DMS 273 treated with DMSO at 0.1 percent for 48 hours (cell line): ENCODE data around the gene KTN1.

ENCODE experiments used
- DNase-seq: peaks from one replicate; lab custom pipeline; 2025; lab: John Stamatoyannopoulos, UW

KTN1 gene, protein sequence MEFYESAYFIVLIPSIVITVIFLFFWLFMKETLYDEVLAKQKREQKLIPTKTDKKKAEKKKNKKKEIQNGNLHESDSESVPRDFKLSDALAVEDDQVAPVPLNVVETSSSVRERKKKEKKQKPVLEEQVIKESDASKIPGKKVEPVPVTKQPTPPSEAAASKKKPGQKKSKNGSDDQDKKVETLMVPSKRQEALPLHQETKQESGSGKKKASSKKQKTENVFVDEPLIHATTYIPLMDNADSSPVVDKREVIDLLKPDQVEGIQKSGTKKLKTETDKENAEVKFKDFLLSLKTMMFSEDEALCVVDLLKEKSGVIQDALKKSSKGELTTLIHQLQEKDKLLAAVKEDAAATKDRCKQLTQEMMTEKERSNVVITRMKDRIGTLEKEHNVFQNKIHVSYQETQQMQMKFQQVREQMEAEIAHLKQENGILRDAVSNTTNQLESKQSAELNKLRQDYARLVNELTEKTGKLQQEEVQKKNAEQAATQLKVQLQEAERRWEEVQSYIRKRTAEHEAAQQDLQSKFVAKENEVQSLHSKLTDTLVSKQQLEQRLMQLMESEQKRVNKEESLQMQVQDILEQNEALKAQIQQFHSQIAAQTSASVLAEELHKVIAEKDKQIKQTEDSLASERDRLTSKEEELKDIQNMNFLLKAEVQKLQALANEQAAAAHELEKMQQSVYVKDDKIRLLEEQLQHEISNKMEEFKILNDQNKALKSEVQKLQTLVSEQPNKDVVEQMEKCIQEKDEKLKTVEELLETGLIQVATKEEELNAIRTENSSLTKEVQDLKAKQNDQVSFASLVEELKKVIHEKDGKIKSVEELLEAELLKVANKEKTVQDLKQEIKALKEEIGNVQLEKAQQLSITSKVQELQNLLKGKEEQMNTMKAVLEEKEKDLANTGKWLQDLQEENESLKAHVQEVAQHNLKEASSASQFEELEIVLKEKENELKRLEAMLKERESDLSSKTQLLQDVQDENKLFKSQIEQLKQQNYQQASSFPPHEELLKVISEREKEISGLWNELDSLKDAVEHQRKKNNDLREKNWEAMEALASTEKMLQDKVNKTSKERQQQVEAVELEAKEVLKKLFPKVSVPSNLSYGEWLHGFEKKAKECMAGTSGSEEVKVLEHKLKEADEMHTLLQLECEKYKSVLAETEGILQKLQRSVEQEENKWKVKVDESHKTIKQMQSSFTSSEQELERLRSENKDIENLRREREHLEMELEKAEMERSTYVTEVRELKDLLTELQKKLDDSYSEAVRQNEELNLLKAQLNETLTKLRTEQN (N-terminal part only)

GRCh38 chr14:55579724-55580469, at the start of gene KTN1:
TSS of gene KTN1 (plus strand) at chr14:55580207. CDS start at chr14:55612049, 31,842 bp downstream.
- peak; percentile 25 for DNase-seq

DNA sequence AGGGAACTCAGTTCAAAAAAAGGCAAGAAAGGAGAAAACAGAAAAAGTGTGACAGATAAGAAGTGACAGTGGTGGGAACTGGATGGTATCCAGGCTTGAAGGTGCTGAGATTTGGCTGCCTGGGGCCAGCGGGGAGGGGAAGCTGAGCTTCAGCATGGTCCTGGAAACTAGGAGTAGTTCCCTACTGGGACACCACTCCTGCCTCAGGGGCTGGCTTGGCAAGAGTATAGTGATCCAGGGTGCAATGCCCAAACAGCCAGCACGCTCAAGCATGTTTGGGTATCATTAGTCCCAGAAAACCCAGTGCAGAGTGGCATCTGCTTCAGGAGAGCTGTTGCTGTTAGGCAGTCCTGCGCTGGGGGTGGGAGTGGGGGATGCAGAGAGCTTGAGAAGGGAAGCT, 49.5 kb upstream of the KTN1 start:
- DNase-seq: no peak

GRCh38 chr14:55532645-55533344, 47.2 kb upstream of the KTN1 start:
- DNase-seq: peak; percentile 41

DNA sequence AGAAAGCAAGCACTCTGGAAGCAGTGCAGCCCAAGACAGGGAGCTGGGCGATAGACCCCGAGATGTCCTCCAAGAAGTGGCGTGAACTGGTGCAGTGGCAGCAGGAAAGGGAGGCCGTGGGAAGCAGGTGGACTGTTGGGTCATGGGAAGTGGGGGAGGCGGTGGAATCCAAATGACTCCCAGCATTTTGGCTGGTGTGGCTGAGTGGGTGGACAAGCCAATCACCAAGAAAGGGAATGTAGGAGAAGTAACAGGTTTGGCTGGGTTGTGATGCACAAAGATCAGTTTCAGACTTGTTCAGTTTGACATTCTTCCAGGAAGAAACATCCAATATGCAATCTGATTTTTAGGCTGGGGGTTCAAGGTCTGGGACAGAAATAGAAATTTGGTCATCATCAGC, 46.0 kb upstream of the KTN1 start:
- no peak for DNase-seq

- DNase-seq: no peak
Observed at GRCh38 chr14:55535516-55536203, 44.3 kb upstream of the KTN1 start.

GRCh38 chr14:55536204-55536708, 43.8 kb upstream of the KTN1 start:
- DNase-seq: no peak

- DNase-seq: no peak
Observed at GRCh38 chr14:55537782-55538181, 42.2 kb upstream of the KTN1 start.

DNA sequence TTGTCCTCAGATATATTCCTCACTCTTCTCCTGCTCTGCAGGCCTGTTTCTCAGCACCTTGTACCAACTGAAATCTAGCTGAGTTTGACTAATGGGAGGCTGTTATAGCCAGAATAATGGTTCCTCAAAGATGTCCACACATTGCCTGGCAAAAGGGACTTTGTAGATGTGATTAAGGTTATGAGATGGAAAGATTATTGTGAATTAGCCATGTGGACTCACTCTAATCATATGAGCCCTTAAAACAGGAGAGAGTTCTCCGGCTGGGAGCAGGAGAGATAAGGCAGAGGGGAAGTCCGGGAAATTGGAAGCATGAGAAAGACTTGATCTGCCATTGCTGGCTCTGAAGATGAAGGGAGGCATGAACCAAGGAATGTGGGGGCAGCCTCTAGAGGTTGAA, 40.0 kb upstream of the KTN1 start:
- no peak for DNase-seq

GRCh38 chr14:55540847-55541773, 38.9 kb upstream of the KTN1 start:
- DNase-seq: no peak

- DNase-seq: no peak
Observed at GRCh38 chr14:55545779-55546178, 34.2 kb upstream of the KTN1 start.

DNA sequence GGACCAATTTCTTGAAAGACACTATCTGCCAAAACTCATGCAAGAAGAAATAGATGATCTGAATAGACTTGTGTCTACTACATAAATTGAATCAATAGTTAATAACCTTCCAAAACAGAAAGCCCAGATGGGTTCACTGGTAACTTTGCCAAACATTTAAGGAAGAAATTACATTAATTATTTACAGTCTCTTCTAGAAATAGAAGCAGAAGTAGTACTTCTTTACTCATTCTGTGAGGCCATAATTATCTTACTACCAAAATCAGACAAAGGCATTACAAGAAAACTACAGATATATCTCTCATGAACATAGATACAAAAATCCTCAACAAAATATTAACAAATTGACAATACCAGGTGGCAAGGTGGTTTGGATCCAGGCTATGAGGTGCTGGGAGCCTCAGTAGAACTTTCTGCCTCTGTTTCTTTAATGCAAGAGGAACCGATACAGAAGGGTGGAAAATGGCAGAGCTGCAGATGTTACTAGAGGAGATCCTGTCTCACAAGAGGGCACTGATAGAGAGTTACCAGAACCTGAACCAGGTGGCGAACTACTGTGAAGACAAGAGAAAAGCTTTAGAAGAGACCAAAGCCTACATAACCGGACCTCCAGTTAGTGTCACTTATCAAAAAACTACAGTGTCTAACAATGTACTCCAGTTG, 33.7 kb upstream of the KTN1 start:
- no peak for DNase-seq

GRCh38 chr14:55547650-55548315, 32.2 kb upstream of the KTN1 start:
- no peak for DNase-seq

- no peak for DNase-seq
Observed at GRCh38 chr14:55553791-55554190, 26.2 kb upstream of the KTN1 start.

DNA sequence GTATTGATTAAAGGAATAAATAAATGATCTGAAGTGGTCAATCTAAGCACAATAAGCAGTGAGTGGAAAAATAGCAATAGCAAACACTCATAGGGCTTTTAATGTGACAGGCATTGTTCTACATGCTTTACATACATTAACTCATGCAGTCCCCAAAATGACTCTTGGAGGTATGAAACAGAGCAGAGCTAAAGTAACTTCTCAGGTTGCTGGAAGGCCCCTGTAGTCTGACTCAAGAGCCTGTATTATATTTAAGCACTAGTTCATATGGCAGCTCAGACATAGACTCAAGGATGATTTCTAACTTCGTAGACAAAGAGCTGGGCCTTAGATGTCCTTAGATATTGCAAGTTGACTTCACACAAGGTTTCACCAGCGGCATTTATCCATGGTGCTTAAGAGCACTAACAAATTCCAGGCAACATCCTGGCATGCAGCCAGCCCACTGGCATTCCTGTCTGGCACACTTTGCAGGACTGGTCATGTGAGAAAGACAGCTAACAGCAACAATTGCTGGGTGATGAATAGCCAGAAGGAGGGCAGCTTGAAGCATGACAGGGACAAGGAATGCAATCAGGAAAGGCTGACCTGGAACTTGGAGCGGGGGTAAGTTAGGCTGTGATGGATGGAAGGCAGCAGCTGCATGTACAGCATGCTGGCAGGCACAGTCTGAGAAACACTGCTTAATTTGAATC, 22.9 kb upstream of the KTN1 start:
- DNase-seq: no peak

DNA sequence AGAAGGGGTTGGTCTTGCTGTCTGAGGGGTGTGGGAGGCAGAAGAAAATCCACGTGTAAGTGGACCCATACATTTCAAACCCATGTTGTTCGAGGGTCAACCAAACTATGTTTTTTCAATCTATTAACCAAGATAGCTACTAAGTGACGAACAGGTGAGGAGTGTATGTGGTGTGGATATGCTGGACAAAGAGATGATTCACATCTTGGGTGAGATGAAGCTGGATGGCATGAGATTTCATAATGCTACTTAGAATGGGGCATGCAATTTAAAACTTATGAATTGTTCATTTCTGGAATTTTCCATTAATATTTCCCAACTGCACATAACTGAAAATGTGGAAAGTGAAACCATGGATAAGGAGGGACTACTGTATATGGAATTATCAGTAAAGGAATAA, 17.9 kb upstream of the KTN1 start:
- DNase-seq: no peak

DNA sequence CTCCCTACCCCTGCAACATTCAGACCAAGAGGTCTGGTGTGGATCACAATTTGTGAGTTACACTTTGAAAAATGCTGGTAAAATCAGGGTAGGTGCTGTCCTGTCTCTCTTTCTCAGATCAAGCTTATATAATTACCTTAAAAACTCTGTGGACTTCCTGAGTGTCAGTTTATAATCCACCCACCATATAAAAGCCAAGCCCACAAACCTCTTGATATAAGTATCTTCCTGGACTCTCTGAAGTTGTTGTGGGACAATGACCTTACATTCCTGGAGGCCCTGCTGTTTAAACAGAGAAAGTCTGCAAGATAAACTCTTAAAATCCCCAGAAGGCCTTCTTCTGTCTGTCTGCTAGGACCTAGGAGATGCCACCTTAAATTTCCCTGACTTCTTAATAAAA, 11.4 kb upstream of the KTN1 start:
- no peak for DNase-seq
